Nephron (organoid): ENCODE measurements around the gene COL13A1.

ENCODE experiments used
- H3K27ac Mint-ChIP-seq, 3 experiments: 2 replicates each; pipeline ENCODE4 v1.8.0; 2020; ENCODE audit warnings: mixed read lengths in 3 of 3, mild to moderate bottlenecking in 2 of 3, moderate library complexity in 1 of 3
- H3K27me3 Mint-ChIP-seq: 2 replicates; pipeline ENCODE4 v1.8.0; 2021; ENCODE audit warnings: low read depth, mild to moderate bottlenecking, moderate library complexity, mixed read lengths
- H3K36me3 Mint-ChIP-seq: 2 replicates; pipeline ENCODE4 v1.8.0; 2020; ENCODE audit warnings: low read depth, mixed read lengths
- H3K4me1 Mint-ChIP-seq: 2 replicates; pipeline ENCODE4 v1.8.0; 2020; ENCODE audit warnings: mixed read lengths
- H3K4me3 Mint-ChIP-seq, 3 experiments: 2 replicates each; pipeline ENCODE4 v1.8.0; 2020; ENCODE audit warnings: mild to moderate bottlenecking in 3 of 3, mixed read lengths in 3 of 3, moderate library complexity in 2 of 3
- H3K9me3 Mint-ChIP-seq: 2 replicates; pipeline ENCODE4 v1.8.0; 2020; ENCODE audit warnings: mixed read lengths
- CTCF ChIP-seq, 3 experiments: fragments of 200-600 bp; sonication (generic); IDR thresholded peaks; one replicate each; pipeline ENCODE4 v1.5.0; 2021; ENCODE audit warnings: antibody characterized with exemption in 3 of 3; ENCODE audit not compliant: unreplicated experiment in 3 of 3

COL13A1 gene

GRCh38 chr10:69825604-69826003 lies 23.9 kb downstream of the COL13A1 start:
- no peaks in the 10 kb centered on the region for H3K9me3 Mint-ChIP-seq
- no peak overlapping the region for H3K4me3 Mint-ChIP-seq
- H3K27me3 Mint-ChIP-seq = peaks cover 6% of the 10 kb centered on the region
- no peak for TF ChIP-seq CTCF (IDR thresholded peaks at IDR 0.05; ENCODE audit: unreplicated experiment in 3 of 3)
- peaks cover 13% of the 10 kb centered on the region for H3K36me3 Mint-ChIP-seq
- no peak overlapping the region for H3K27ac Mint-ChIP-seq
- peaks cover 30% of the 10 kb centered on the region for H3K4me1 Mint-ChIP-seq

GRCh38 chr10:69826094-69826493 lies 24.4 kb downstream of the COL13A1 start:
- Mint-ChIP-seq H3K9me3 (no peaks in the 10 kb centered on the region), H3K4me3 (no peak overlapping the region), H3K27ac (no peak overlapping the region), H3K4me1 (peaks cover 30% of the 10 kb centered on the region), H3K27me3 (peaks cover 6% of the 10 kb centered on the region), H3K36me3 (peaks cover 13% of the 10 kb centered on the region)
- no peak for TF ChIP-seq CTCF (IDR thresholded peaks at IDR 0.05; ENCODE audit: unreplicated experiment in 3 of 3)

GRCh38 chr10:69826789-69827554 lies 25.3 kb downstream of the COL13A1 start:
- peak in 1 of 3 experiments; percentile 22 for TF ChIP-seq CTCF (IDR thresholded peaks at IDR 0.05; ENCODE audit: unreplicated experiment in 3 of 3)
- H3K36me3 Mint-ChIP-seq = peaks cover 13% of the 10 kb centered on the region
- H3K4me1 Mint-ChIP-seq = peaks cover 30% of the 10 kb centered on the region
- H3K27me3 Mint-ChIP-seq = peaks cover 3% of the 10 kb centered on the region
- H3K9me3 Mint-ChIP-seq = no peaks in the 10 kb centered on the region
- no peak overlapping the region for H3K4me3 Mint-ChIP-seq
- H3K27ac Mint-ChIP-seq = no peak overlapping the region

GRCh38 chr10:69828144-69828870 lies 26.6 kb downstream of the COL13A1 start:
- no peak for TF ChIP-seq CTCF (IDR thresholded peaks at IDR 0.05; ENCODE audit: unreplicated experiment in 3 of 3)
- peaks cover 13% of the 10 kb centered on the region for H3K36me3 Mint-ChIP-seq
- peaks cover 30% of the 10 kb centered on the region for H3K4me1 Mint-ChIP-seq
- H3K27ac Mint-ChIP-seq = peak overlapping the region in 1 of 3 experiments; percentile 28
- peaks cover 7% of the 10 kb centered on the region for H3K27me3 Mint-ChIP-seq
- H3K4me3 Mint-ChIP-seq = no peak overlapping the region
- H3K9me3 Mint-ChIP-seq = no peaks in the 10 kb centered on the region

DNA sequence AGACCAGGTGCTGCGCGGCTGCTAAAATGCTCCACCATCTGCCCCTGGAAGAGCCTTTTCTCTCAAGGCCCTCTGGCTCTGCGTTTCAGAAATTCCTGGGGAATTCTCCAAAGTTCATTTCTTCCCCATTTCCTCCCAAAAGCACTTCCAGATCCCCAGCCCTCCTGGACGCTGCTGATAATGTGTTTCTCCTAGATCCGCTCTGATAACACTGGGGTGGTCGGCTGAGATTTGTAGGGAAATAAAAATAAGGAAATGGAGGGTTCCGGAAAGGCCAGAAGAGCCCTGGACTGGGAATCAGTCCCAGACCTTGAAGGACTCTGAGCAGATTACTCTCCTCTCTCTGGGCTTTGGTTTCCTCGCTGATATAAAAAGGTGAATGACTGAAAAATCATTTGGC lies 28.1 kb downstream of the COL13A1 start:
- no peak overlapping the region for H3K4me3 Mint-ChIP-seq
- H3K4me1 Mint-ChIP-seq = peaks cover 30% of the 10 kb centered on the region
- H3K9me3 Mint-ChIP-seq = no peaks in the 10 kb centered on the region
- H3K27me3 Mint-ChIP-seq = peaks cover 7% of the 10 kb centered on the region
- H3K36me3 Mint-ChIP-seq = peaks cover 10% of the 10 kb centered on the region
- H3K27ac Mint-ChIP-seq = peak overlapping the region; percentile 14 to 61 (median 40)
- TF ChIP-seq CTCF (IDR thresholded peaks at IDR 0.05; ENCODE audit: unreplicated experiment in 3 of 3) = no peak
